Omental fat pad (tissue), 4 donors: ENCODE data around the gene ATP6V0C. TPM values are rescaled to one million over a fixed set of nuclear protein-coding genes. Genes with fewer than 3 reads are reported as not detected.

ENCODE experiments used
- ATAC-seq: fragments of 150-250 bp; one replicate; pipeline ENCODE4 v1.9.1; 2016; ENCODE audit warnings: mild to moderate bottlenecking, moderate library complexity; ENCODE audit not compliant: low FRiP score
- DNase-seq: peaks from one replicate; pipeline ENCODE4 v3.0.0-alpha.2; 2019; ENCODE audit warnings: low spot score
- total RNA-seq, 4 donors: library from RNA; depleted of rRNA; stranded (reverse); fragments of >200 nt; gene quantifications; one replicate each; pipeline ENCODE4 v1.1.0, GENCODE V29; 2016
- TF ChIP-seq, protein P1 (sequence below), 3 donors: fragments of 450-650 bp; IDR thresholded peaks; one replicate each; pipeline ENCODE4 v1.5.1; 2016 to 2017; ENCODE audit warnings: antibody characterized with exemption in 3 of 3, mild to moderate bottlenecking in 3 of 3, moderate library complexity in 2 of 3

ATP6V0C gene
- total RNA-seq, 4 donors from 2014 or later, result 43.5 to 113 (median 67.9) TPM

DNA sequence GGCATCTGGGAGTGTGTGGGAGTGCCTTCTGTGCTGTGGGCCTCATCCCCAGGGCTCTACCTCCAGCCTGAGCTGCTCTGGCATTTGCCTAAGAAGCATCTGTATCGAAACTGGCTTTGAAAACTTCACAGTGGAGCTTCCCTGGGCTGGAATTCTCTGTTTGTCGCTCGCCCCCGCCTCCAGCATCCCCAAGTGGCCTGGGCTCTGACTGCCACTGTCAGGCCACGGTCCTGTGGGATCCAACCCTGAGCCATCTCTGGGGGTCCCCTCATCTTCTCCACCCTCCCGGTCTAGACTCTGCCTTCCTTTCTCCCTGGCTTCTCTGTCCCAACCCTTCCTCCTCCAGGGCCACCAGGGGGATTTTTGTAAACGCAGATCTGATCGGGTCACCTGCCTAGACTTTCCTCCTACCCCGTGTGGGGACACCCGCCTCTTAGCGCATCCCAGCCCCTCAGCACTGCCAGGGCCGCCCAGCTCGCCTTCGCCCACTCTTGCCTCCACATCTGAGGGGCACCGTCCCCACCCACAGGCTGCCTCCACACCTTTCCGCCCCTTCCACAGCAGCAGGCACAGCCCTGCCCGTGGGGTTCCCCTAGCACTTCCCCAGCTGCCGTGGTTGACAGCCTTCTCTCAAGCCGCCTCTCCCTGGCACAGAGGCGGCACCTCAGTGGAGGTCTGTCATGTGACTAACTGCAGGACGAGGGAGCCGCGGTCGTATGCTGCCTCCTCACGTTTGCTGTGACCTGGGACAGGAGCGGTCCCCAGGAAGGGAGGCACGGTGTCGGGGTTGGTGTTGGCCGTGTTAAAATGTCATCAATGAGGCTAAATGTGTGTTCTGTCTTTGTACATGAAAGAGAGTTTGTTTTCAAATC is 26.9 kb upstream of the ATP6V0C start:
- TF ChIP-seq, protein P1, sequence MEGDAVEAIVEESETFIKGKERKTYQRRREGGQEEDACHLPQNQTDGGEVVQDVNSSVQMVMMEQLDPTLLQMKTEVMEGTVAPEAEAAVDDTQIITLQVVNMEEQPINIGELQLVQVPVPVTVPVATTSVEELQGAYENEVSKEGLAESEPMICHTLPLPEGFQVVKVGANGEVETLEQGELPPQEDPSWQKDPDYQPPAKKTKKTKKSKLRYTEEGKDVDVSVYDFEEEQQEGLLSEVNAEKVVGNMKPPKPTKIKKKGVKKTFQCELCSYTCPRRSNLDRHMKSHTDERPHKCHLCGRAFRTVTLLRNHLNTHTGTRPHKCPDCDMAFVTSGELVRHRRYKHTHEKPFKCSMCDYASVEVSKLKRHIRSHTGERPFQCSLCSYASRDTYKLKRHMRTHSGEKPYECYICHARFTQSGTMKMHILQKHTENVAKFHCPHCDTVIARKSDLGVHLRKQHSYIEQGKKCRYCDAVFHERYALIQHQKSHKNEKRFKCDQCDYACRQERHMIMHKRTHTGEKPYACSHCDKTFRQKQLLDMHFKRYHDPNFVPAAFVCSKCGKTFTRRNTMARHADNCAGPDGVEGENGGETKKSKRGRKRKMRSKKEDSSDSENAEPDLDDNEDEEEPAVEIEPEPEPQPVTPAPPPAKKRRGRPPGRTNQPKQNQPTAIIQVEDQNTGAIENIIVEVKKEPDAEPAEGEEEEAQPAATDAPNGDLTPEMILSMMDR (IDR thresholded peaks at IDR 0.05), result no peak
- DNase-seq (no peak), ATAC-seq (no peak)

DNA sequence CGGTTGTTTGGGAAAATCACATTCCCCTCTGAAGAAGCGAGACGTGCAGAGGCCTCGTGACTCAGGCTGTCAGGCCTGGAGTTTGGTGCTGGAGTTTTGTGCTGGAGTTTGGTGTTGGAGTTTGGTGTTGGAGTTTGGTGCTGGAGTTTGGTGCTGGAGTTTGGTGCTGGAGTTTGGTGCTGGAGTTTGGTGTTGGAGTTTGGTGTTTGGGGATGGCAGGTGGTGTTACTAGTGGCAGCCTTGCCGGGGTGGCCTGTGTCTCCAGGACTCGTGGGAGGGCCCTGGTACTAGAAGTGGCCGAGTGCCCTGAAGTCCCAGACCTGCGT is 26.3 kb upstream of the ATP6V0C start:
- DNase-seq (no peak), ATAC-seq (no peak)
- TF ChIP-seq, protein P1 (IDR thresholded peaks at IDR 0.05), result no peak

DNA sequence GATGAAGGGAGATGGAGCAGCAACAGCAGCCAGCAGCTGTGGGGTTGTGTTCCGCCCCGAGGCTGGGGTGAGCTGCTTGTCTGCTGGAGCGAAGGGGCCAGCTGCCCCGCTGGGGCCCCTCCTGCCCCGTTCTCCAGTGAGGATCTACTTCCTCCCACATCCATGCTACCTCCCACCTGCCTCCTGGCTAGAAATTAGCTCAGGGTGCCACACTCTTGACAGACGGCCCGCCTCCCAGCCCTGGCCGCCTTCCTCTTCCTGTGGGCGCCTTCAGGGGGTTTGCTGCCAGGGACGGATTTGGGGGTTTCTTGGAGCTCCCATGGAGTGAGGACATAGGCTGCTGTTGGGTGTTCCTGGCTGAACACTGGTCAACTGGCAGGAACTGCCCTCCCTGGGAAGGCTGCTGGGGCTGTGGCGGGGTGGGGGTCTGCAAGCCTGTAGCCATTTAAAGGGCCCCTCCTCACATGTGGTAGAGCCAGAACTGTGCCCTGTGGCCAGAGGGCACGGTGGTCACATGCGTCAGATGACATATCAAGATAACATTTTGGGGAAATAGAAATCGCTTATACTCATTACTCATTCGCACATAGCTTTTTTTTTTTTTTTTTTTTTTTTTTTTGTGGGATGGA is 25.7 kb upstream of the ATP6V0C start:
- TF ChIP-seq, protein P1 (IDR thresholded peaks at IDR 0.05), result no peak
- DNase-seq, result no peak
- no peak for ATAC-seq

DNA sequence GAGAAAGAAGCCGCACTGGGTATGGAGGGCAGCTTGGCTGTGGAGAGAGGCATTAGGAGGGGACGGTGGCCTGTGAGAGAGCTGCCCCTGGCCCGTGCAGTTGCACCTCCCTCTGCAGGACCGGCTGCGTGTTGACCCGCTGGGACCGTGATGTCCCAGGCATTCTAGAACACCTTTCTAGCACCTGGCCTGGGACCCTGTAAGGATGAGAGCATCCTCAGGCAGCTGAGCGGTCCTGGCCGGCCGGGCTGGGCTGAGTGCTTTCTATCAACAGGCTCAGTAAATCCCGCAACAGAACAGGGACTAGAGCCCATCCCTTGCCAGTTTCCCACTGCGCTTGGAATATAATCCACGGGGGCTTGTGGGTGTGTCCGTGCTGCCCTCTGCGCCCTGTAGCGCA is 24.2 kb upstream of the ATP6V0C start:
- TF ChIP-seq, protein P1 (IDR thresholded peaks at IDR 0.05), result no peak
- ATAC-seq, result no peak
- DNase-seq, result no peak

DNA sequence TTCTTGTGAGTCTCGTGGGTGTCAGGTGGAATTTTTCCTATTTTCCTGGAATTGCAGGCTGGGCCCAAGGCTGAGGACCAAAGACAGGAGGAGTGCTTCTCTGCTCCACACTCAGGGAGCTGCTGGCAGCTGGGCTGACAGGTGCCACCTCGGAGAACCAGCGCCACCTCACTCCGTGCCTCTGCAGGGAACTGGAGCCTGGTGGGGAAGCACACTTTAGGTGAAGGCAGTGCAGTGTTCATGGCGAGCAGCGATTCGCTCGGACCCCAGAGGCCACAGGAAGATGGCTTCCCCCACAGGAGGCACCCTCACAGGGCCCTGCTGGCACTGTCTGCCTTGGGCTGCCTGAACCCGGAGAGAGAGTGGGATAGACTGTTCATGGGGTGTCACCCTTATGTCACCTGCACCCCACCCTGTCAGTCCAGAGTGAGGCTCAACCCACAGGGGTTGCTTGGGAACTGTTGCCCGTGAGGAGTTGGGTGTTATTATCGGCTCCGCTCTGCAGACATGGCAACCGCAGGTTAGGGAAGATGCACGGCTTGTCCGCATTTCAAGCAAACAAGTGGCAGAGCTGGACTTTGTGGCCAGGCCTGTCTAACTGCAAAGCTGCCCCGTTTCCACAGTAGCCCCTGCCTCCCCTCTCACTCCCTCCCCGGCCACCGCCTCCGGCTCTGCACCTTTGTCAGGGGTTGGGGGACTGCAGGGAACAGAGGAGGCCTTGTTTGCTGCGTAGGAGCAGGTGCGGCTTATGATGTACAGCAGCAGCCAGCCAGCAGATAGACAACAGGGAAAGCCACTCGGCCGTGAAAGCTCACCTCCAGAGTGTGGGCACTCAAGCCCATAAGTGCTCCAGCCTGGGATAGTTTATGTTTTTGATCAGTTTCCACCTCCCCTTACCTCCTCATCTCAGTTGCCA is 23.3 kb upstream of the ATP6V0C start:
- DNase-seq (no peak), ATAC-seq (no peak)
- TF ChIP-seq, protein P1 (IDR thresholded peaks at IDR 0.05), result no peak

DNA sequence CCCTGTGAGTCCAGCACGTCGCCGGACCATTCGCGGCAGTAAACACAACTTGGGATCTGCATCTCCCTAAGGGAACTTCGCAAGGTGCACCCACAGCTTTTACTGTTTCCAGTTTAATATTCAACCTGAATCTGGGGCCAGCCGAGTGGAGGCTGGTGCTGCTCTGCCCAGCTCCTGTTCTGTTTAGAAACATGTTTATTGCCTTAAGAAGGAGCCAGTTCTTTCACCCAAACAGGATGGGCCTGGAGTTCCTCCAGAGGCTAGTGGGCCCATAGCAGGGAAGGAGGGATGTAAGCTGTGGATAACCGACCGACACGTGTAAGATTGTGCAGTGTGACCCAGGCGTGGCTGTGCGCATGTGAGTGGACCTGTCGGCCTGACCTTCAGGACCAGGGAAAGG is 21.5 kb upstream of the ATP6V0C start:
- TF ChIP-seq, protein P1 (IDR thresholded peaks at IDR 0.05), result no peak
- DNase-seq (no peak), ATAC-seq (no peak)
